ENCODE measurements around the gene RNF148.

GRCh38 chr7:122724366-122724765 lies 21.6 kb upstream of the RNF148 start:
- TF ChIP-seq CTCF (IDR thresholded peaks at IDR 0.05) (no peak), POLR2A (IDR thresholded peaks at IDR 0.05) (no peak), POLR2AphosphoS5 (IDR thresholded peaks at IDR 0.05) (no peak)
